Suprapubic skin (tissue), 4 donors: ENCODE data around the gene TAS2R39. TPM values are rescaled to one million over a fixed set of nuclear protein-coding genes. Genes with fewer than 3 reads are reported as not detected.
A peak's percentile ranks its signal among the peaks of the same experiment; 100 is the strongest.
"Not testable (repeated sequence)": the region's sequence is repeated elsewhere in the genome, so short reads cannot be mapped to it uniquely, and the experiment has no call there.

Source experiments
- DNase-seq, 2 donors: peaks; one replicate each; pipeline ENCODE4 v3.0.0-alpha.2; 2019; ENCODE audit warnings: low spot score in 2 of 2
- H3K27ac ChIP-seq: fragments of 200-600 bp; sonication (generic); one replicate; pipeline ENCODE4 v1.5.1; 2019
- H3K27me3 ChIP-seq: fragments of 200-600 bp; sonication (generic); one replicate; pipeline ENCODE4 v1.5.1; 2019
- H3K36me3 ChIP-seq: fragments of 200-600 bp; sonication (generic); one replicate; pipeline ENCODE4 v1.5.1; 2019
- H3K4me1 ChIP-seq: fragments of 200-600 bp; sonication (generic); one replicate; pipeline ENCODE4 v1.5.1; 2019
- H3K4me3 ChIP-seq: fragments of 200-600 bp; sonication (generic); one replicate; pipeline ENCODE4 v1.5.1; 2019; ENCODE audit warnings: mild to moderate bottlenecking
- H3K9me3 ChIP-seq: fragments of 200-600 bp; sonication (generic); one replicate; pipeline ENCODE4 v1.5.1; 2019
- EP300 ChIP-seq: sonication (generic); formaldehyde crosslinking; IDR thresholded peaks from one replicate; pipeline ENCODE4 v1.6.1; 2017; ENCODE audit warnings: antibody characterized with exemption
- POLR2A ChIP-seq, 2 donors: fragments of 450-650 bp; IDR thresholded peaks; one replicate each; pipeline ENCODE4 v1.6.1; 2017; ENCODE audit warnings: antibody characterized with exemption in 2 of 2, mild to moderate bottlenecking in 2 of 2, moderate library complexity in 2 of 2
- POLR2AphosphoS5 ChIP-seq, 3 donors: sonication (generic); formaldehyde crosslinking; IDR thresholded peaks; one replicate each; pipeline ENCODE4 v1.6.1; 2017; ENCODE audit warnings: antibody characterized with exemption in 3 of 3
- WGBS: methylation state at CpG from one replicate; pipeline ENCODE4 v1.1.5; 2018; 5-methylcytosine and 5-hydroxymethylcytosine counted together
- total RNA-seq, 4 donors: library from RNA; depleted of rRNA; stranded (reverse); fragments of >200 nt; gene quantifications; one replicate each; pipeline ENCODE4 v1.1.0, GENCODE V29; 2016
- TF ChIP-seq, protein P1 (sequence below), 2 donors: fragments of 200-600 bp in 1 of 2; fragments of 450-650 bp in 1 of 2; sonication (generic) in 1 of 2; IDR thresholded peaks; one replicate each; pipeline ENCODE4 v1.5.1; 2016 to 2019; ENCODE audit warnings: antibody characterized with exemption in 2 of 2, mild to moderate bottlenecking in 1 of 2, moderate library complexity in 1 of 2

The TAS2R39 gene
- total RNA-seq, 4 donors from 2014 or later: not detected

DNA sequence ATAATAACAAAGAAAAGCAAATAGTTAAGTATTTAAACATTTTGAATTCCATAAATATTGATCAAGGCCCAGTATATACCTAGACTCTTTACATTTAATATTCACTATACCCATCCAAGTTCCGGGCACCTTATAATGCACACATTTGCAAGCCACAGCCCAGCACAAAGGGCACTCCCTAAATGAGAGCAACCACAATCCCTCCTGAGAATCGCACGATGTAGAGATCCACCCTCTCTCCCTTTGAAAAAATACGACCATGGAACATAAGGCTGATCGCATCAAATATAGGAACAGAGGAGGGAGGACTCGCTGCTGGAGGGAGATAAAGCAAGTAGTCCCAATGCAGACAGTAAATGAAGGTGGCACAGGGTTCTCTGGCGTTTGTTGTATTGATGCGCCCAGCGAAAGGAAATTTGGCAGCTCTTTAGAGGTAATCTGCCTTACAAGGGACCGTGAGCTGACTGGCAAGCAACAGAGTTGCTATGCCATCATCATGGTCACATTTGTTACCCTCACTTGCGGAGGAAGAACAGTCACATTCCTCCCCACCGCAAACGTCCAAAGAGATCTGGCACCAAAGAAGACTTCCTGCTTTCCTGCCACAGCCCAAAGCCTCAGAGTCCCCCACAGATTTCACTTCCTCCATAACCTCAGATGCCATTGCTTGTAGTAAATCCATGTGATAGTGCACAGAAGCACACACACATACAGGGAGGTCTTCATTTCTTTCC, 22.5 kb downstream of the TAS2R39 start:
- H3K36me3 ChIP-seq: no peaks in the 10 kb centered on the region
- H3K27ac ChIP-seq: no peak overlapping the region
- H3K4me3 ChIP-seq: no peak overlapping the region
- no peaks in the 10 kb centered on the region for H3K9me3 ChIP-seq
- no peak for DNase-seq
- WGBS: 65% methylated on average over 13 of the region's 13 CpGs
- TF ChIP-seq, protein P1, sequence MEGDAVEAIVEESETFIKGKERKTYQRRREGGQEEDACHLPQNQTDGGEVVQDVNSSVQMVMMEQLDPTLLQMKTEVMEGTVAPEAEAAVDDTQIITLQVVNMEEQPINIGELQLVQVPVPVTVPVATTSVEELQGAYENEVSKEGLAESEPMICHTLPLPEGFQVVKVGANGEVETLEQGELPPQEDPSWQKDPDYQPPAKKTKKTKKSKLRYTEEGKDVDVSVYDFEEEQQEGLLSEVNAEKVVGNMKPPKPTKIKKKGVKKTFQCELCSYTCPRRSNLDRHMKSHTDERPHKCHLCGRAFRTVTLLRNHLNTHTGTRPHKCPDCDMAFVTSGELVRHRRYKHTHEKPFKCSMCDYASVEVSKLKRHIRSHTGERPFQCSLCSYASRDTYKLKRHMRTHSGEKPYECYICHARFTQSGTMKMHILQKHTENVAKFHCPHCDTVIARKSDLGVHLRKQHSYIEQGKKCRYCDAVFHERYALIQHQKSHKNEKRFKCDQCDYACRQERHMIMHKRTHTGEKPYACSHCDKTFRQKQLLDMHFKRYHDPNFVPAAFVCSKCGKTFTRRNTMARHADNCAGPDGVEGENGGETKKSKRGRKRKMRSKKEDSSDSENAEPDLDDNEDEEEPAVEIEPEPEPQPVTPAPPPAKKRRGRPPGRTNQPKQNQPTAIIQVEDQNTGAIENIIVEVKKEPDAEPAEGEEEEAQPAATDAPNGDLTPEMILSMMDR (IDR thresholded peaks at IDR 0.05): no peak
- TF ChIP-seq EP300 (no peak), POLR2A (IDR thresholded peaks at IDR 0.05) (no peak), POLR2AphosphoS5 (IDR thresholded peaks at IDR 0.05) (no peak)
- no peaks in the 10 kb centered on the region for H3K4me1 ChIP-seq
- no peaks in the 10 kb centered on the region for H3K27me3 ChIP-seq

DNA sequence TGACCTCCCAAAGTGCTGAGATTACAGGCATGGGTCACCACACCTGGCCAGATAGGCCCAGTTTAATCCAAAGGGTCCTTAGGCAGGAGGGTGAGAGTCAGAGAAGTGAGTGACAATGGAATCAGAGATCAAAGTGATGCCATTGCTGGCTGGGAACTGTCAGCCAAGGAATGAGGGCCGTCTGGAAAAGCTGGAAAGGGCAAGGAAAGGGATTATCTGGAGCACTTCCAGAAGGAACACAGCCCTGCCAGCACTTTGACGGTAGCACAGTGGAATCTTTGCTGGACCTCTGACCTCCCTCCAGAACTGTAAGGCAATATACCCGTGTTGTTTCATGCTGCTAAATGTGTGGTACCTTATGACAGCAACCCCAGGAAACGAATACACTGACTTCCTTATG, 27.3 kb downstream of the TAS2R39 start:
- TF ChIP-seq, protein P1 (IDR thresholded peaks at IDR 0.05): no peak
- TF ChIP-seq POLR2A (IDR thresholded peaks at IDR 0.05): no peak
- no peak for TF ChIP-seq EP300
- no peak for TF ChIP-seq POLR2AphosphoS5 (IDR thresholded peaks at IDR 0.05)
- no peaks in the 10 kb centered on the region for H3K36me3 ChIP-seq
- no peak overlapping the region for H3K4me3 ChIP-seq

DNA sequence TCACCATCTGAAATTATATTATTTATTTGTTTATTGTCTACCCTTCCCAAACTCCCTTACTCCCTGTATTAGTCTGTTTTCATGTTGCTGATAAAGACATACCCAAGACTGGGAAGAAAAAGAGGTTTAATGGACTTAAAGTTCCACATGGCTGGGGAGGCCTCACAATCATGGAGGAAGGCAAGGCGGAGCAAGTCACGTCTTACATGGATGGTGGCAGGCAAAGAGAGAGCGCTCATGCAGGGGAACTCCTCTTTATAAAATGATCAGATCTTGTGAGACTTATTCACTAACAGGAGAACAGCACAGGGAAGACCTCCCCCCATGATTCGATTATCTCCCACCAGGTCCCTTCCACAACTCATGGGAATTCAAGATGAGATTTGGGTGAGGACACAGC, 30.3 kb downstream of the TAS2R39 start:
- not testable (repeated sequence) for H3K36me3 ChIP-seq, H3K27me3 ChIP-seq, DNase-seq, H3K4me1 ChIP-seq, H3K4me3 ChIP-seq, H3K27ac ChIP-seq, H3K9me3 ChIP-seq
- 94% methylated on average over 4 of the region's 4 CpGs for WGBS

More for the DNA sequence above, 27.3 kb downstream of the TAS2R39 start:
- peaks cover 3% of the 10 kb centered on the region for H3K9me3 ChIP-seq
- no peak overlapping the region for H3K27ac ChIP-seq
- 37% methylated on average over 4 of the region's 4 CpGs for WGBS
- no peaks in the 10 kb centered on the region for H3K4me1 ChIP-seq
- no peak for DNase-seq
- no peaks in the 10 kb centered on the region for H3K27me3 ChIP-seq

DNA sequence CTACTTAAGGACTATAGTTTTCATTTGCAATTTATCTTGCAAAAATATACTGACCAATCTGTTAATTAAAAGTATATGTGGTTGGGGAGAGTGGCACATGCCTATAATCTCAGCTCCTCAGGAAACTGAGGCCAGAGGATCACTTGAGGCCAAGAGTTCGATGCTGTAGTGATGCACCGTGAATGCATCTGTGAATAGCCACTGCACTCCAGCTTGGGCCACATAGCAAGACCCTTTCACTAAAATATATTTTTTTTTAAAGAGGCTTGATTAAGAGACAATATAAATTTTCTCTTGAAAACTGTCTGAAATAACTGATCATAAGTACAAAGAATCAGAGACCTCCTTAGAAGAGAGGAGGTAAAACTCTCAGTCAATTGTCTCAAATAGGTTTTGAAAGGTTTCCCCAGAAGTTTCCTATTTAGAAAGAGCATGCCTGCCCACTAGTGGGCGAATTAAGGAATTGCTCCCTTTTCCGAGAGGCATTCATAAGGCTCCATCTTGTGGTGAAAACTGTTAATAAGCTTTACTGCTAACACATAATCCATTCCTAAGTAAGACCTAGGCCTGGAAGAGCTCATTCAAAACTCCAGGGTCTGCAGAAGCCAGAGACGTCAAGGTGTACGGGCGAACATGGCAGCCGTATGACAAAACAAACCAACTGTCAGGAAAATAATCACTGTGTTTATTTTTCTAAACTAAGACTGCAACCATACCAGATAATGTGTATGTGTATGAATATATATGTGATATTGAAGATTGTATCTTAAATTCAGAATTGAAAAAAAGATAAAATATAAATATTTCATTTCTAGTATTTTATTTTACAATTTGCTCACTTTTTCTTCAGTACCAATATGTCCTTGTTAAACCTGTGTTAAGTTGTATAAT, 31.8 kb downstream of the TAS2R39 start:
- no peaks in the 10 kb centered on the region for H3K36me3 ChIP-seq
- H3K4me1 ChIP-seq: no peaks in the 10 kb centered on the region
- H3K9me3 ChIP-seq: peaks cover 3% of the 10 kb centered on the region
- H3K27ac ChIP-seq: no peak overlapping the region
- DNase-seq: no peak
- H3K4me3 ChIP-seq: no peak overlapping the region
- WGBS: 21% methylated on average over 8 of the region's 8 CpGs
- no peaks in the 10 kb centered on the region for H3K27me3 ChIP-seq
- no peak for TF ChIP-seq EP300
- TF ChIP-seq, protein P1 (IDR thresholded peaks at IDR 0.05): peak; percentile 93 to 99

DNA sequence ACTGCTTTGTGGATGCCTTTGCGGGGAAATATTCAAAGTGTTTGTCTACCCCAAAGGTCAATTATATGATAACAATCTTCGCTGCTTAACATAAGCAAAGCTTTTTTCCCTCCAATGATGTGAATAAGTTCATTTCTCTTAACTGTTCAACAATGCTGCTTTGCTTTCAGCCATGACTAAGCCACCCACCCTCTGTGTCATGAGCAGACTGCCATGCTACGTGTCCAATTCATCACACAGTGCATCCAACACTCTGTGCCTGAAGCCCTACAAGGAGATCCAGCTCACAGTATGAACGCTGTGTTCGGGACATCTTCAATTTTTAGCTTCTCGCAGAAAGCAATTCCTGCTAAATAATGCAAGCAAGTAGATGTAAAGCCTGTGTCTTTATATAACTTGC, 32.9 kb downstream of the TAS2R39 start:
- peaks cover 3% of the 10 kb centered on the region for H3K9me3 ChIP-seq
- H3K27ac ChIP-seq: no peak overlapping the region
- 91% methylated on average over 6 of the region's 6 CpGs for WGBS

More for the DNA sequence above, 32.9 kb downstream of the TAS2R39 start:
- no peaks in the 10 kb centered on the region for H3K36me3 ChIP-seq
- no peaks in the 10 kb centered on the region for H3K4me1 ChIP-seq
- TF ChIP-seq, protein P1 (IDR thresholded peaks at IDR 0.05): no peak
- TF ChIP-seq POLR2A (IDR thresholded peaks at IDR 0.05): no peak
- no peak for TF ChIP-seq POLR2AphosphoS5 (IDR thresholded peaks at IDR 0.05)
- no peak for TF ChIP-seq EP300
- no peaks in the 10 kb centered on the region for H3K27me3 ChIP-seq
- DNase-seq: no peak
- H3K4me3 ChIP-seq: no peak overlapping the region
